SU-DHL-6 (cell line): Measurements from ENCODE around the gene TIAM2.

ENCODE experiments used
- EZH2phosphoT487 ChIP-seq: fragments of 200-600 bp; sonication (generic), shearing (Covaris generic); conservative IDR thresholded peaks from 2 replicates; pipeline ENCODE4 v1.6.1; 2018; ENCODE audit warnings: mild to moderate bottlenecking, antibody characterized with exemption, low read length, moderate library complexity, mixed read lengths
- TF ChIP-seq, protein P1 (sequence below): fragments of 200-600 bp; sonication (generic); IDR thresholded peaks from one replicate; pipeline ENCODE4 v1.5.1; 2017; ENCODE audit warnings: antibody characterized with exemption, mild to moderate bottlenecking, low read length, moderate library complexity; ENCODE audit not compliant: insufficient read depth, poor library complexity, severe bottlenecking

DNA sequence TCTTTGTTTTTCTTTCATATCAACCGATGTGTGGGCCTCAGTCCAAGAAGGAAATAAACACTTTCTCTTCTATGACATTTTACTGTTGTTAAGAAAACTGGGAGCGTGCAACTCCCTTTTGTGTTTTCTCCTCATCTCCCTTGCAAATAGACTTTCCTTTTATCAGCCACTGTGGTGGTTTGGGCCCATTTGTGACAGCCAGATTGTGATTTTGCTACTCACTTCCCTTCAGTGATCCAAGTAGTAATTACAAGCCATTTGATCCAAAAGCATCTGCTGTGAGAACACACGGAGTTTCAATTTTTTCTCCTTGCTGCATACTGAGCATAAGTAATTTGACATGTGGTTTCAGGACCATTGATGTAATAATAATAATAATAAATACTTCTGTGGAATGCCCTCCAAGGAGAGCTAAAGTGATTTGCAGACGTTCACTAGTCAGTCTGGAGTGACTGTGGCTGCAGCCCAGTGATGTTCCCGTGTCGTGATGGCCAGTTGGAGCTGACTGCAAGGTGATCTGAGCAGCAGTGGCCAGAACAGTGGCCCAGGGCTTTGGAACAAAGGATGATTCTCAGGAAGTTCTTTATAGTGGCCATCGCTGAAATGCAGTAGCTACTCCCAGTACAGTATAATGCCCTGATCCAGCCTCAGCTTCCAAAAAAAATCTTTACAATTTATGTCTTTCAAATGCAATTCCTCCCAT is 176.8 kb downstream of the TIAM2 start:
- TF ChIP-seq, protein P1, sequence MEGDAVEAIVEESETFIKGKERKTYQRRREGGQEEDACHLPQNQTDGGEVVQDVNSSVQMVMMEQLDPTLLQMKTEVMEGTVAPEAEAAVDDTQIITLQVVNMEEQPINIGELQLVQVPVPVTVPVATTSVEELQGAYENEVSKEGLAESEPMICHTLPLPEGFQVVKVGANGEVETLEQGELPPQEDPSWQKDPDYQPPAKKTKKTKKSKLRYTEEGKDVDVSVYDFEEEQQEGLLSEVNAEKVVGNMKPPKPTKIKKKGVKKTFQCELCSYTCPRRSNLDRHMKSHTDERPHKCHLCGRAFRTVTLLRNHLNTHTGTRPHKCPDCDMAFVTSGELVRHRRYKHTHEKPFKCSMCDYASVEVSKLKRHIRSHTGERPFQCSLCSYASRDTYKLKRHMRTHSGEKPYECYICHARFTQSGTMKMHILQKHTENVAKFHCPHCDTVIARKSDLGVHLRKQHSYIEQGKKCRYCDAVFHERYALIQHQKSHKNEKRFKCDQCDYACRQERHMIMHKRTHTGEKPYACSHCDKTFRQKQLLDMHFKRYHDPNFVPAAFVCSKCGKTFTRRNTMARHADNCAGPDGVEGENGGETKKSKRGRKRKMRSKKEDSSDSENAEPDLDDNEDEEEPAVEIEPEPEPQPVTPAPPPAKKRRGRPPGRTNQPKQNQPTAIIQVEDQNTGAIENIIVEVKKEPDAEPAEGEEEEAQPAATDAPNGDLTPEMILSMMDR: no peak
- no peak for TF ChIP-seq EZH2phosphoT487
